Transverse colon (tissue), 4 donors: ENCODE data around the gene ALK.

Experiments
- POLR2A ChIP-seq: fragments of 450-650 bp; IDR thresholded peaks from one replicate; pipeline ENCODE4 v1.6.1; 2016; ENCODE audit warnings: antibody characterized with exemption, mild to moderate bottlenecking, moderate library complexity
- POLR2AphosphoS5 ChIP-seq, 3 donors: sonication (generic); formaldehyde crosslinking; IDR thresholded peaks; one replicate each; pipeline ENCODE4 v1.6.1; 2016; ENCODE audit warnings: antibody characterized with exemption in 3 of 3
- TF ChIP-seq, protein P1 (sequence below), 5 experiments: fragments of 200-600 bp in 3 of 5; fragments of 450-650 bp in 2 of 5; sonication (generic) in 3 of 5; IDR thresholded peaks; 1 replicate in 2 of 5; 2 replicates in 3 of 5; pipeline ENCODE4 v1.5.1; 2016 to 2017; ENCODE audit warnings: antibody characterized with exemption in 5 of 5, inconsistent platforms in 3 of 5, mild to moderate bottlenecking in 2 of 5, moderate library complexity in 1 of 5

DNA sequence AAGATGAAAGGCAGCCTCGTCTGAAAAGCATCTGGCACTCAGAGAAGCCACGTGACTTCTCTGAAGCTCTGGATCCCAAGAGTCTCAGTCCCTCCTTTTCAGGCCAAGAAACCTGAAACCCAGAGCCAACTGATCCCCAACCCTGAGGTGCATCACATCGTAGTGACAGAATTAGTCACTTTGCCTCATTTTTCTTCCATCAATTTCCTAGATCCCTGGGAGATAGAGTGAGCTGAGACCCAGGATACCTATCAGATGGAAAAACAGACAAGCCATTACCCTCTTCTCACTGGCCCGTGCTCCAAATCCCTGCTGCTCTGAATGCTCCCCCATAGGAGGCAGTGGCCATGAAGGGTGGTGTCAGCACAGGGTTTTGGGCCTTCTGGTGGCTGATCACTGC, 113.1 kb downstream of the ALK start:
- TF ChIP-seq POLR2A (no peak), POLR2AphosphoS5 (IDR thresholded peaks at IDR 0.05) (no peak)
- TF ChIP-seq, protein P1, sequence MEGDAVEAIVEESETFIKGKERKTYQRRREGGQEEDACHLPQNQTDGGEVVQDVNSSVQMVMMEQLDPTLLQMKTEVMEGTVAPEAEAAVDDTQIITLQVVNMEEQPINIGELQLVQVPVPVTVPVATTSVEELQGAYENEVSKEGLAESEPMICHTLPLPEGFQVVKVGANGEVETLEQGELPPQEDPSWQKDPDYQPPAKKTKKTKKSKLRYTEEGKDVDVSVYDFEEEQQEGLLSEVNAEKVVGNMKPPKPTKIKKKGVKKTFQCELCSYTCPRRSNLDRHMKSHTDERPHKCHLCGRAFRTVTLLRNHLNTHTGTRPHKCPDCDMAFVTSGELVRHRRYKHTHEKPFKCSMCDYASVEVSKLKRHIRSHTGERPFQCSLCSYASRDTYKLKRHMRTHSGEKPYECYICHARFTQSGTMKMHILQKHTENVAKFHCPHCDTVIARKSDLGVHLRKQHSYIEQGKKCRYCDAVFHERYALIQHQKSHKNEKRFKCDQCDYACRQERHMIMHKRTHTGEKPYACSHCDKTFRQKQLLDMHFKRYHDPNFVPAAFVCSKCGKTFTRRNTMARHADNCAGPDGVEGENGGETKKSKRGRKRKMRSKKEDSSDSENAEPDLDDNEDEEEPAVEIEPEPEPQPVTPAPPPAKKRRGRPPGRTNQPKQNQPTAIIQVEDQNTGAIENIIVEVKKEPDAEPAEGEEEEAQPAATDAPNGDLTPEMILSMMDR (IDR thresholded peaks at IDR 0.05): no peak
